ENCODE measurements around the gene ADAMTSL2. TPM values are rescaled to one million over a fixed set of nuclear protein-coding genes. Genes with fewer than 3 reads are reported as not detected.

Gene ADAMTSL2
- total RNA-seq, 1 experiment from 2014 or later, result 0.87 TPM

DNA sequence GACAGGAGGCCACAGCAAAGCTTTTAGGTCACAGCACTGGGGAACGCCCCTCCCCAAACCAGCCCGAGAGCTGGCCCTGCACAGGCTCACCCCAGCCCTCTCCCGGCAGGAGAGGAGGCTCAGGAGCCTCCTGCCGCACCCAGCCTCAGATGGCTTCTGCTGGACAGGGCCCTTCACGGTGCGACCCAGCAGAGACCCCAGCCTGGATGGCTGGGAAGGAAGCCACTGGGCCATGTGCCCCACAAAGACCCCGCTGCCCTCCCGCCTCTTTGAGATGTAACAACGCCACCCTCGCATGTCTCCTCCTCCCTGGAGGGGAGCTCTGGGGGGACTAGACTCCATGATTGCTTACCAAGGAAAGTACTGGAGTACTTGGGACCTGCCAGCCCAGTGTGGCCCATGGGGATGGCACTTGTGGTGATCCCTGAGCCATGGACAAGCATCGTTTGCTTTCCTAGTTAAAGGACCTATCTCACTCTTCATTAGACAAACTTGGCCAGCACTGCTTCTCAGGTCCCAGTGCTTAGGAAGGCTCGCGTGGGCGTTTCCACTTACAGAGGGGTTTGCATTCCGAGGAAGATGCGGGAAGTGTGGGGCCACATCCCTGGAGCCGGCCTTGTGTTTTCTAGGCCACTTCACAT, 18.8 kb upstream of the ADAMTSL2 start:
- Mint-ChIP-seq H3K9me3 (no peaks in the 10 kb centered on the region), H3K4me3 (no peak overlapping the region), H3K27me3 (ENCODE audit: low read depth) (no peaks in the 10 kb centered on the region), H3K27ac (no peak overlapping the region), H3K4me1 (0 out of 2 replicates have a peak, but pooled peaks cover 4% of the 10 kb centered on the region), H3K36me3 (no peaks in the 10 kb centered on the region)
- ChIA-PET CTCF (interaction anchor here (0.6 kb wide), 1 partner anchor 244 kb away, joined by 3 read pairs; no protein-coding TSS in a partner anchor), POLR2A (no interaction called here)
- no peak for ATAC-seq
- no peak for TF ChIP-seq ATF6 (CRISPR knock-in tag; IDR thresholded peaks at IDR 0.05)
- TF ChIP-seq, protein P1, sequence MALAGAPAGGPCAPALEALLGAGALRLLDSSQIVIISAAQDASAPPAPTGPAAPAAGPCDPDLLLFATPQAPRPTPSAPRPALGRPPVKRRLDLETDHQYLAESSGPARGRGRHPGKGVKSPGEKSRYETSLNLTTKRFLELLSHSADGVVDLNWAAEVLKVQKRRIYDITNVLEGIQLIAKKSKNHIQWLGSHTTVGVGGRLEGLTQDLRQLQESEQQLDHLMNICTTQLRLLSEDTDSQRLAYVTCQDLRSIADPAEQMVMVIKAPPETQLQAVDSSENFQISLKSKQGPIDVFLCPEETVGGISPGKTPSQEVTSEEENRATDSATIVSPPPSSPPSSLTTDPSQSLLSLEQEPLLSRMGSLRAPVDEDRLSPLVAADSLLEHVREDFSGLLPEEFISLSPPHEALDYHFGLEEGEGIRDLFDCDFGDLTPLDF (CRISPR knock-in tag; IDR thresholded peaks at IDR 0.05), result no peak
- no peak for TF ChIP-seq RELA (CRISPR knock-in tag; IDR thresholded peaks at IDR 0.05; ENCODE audit: borderline replicate concordance)
- TF ChIP-seq, protein P2, sequence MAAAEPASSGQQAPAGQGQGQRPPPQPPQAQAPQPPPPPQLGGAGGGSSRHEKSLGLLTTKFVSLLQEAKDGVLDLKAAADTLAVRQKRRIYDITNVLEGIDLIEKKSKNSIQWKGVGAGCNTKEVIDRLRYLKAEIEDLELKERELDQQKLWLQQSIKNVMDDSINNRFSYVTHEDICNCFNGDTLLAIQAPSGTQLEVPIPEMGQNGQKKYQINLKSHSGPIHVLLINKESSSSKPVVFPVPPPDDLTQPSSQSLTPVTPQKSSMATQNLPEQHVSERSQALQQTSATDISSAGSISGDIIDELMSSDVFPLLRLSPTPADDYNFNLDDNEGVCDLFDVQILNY (CRISPR knock-in tag; IDR thresholded peaks at IDR 0.05), result no peak
- TF ChIP-seq, protein P3, sequence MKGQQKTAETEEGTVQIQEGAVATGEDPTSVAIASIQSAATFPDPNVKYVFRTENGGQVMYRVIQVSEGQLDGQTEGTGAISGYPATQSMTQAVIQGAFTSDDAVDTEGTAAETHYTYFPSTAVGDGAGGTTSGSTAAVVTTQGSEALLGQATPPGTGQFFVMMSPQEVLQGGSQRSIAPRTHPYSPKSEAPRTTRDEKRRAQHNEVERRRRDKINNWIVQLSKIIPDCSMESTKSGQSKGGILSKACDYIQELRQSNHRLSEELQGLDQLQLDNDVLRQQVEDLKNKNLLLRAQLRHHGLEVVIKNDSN (CRISPR knock-in tag; IDR thresholded peaks at IDR 0.05), result no peak
- TF ChIP-seq, protein P4, sequence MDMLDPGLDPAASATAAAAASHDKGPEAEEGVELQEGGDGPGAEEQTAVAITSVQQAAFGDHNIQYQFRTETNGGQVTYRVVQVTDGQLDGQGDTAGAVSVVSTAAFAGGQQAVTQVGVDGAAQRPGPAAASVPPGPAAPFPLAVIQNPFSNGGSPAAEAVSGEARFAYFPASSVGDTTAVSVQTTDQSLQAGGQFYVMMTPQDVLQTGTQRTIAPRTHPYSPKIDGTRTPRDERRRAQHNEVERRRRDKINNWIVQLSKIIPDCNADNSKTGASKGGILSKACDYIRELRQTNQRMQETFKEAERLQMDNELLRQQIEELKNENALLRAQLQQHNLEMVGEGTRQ (CRISPR knock-in tag; IDR thresholded peaks at IDR 0.05), result no peak
- DNase-seq (ENCODE audit: low spot score), result no peak

GRCh38 chr9:133516256-133516960, 18.1 kb upstream of the ADAMTSL2 start:
- Mint-ChIP-seq H3K36me3 (no peaks in the 10 kb centered on the region), H3K27me3 (ENCODE audit: low read depth) (no peaks in the 10 kb centered on the region), H3K4me3 (no peak overlapping the region), H3K27ac (no peak overlapping the region), H3K4me1 (0 out of 2 replicates have a peak, but pooled peaks cover 4% of the 10 kb centered on the region), H3K9me3 (no peaks in the 10 kb centered on the region)
- DNase-seq (ENCODE audit: low spot score), result no peak
- POLR2A ChIA-PET, result no interaction called here
- ATAC-seq, result no peak
- TF ChIP-seq CDX4 (CRISPR knock-in tag; IDR thresholded peaks at IDR 0.05; ENCODE audit: borderline replicate concordance) (no peak), SP1 (CRISPR knock-in tag; conservative IDR thresholded peaks at IDR 0.05) (no peak), ZNF423 (CRISPR knock-in tag; IDR thresholded peaks at IDR 0.05) (no peak), AR (CRISPR knock-in tag; IDR thresholded peaks at IDR 0.05) (no peak), RORB (CRISPR knock-in tag; IDR thresholded peaks at IDR 0.05) (no peak)
- TF ChIP-seq, protein P5, sequence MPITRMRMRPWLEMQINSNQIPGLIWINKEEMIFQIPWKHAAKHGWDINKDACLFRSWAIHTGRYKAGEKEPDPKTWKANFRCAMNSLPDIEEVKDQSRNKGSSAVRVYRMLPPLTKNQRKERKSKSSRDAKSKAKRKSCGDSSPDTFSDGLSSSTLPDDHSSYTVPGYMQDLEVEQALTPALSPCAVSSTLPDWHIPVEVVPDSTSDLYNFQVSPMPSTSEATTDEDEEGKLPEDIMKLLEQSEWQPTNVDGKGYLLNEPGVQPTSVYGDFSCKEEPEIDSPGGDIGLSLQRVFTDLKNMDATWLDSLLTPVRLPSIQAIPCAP (CRISPR knock-in tag; IDR thresholded peaks at IDR 0.05), result no peak
- TF ChIP-seq, protein P6, sequence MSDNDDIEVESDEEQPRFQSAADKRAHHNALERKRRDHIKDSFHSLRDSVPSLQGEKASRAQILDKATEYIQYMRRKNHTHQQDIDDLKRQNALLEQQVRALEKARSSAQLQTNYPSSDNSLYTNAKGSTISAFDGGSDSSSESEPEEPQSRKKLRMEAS (CRISPR knock-in tag; IDR thresholded peaks at IDR 0.05), result no peak
- CTCF ChIA-PET, result interaction anchor here (0.6 kb wide), 1 partner anchor 243 kb away, joined by 3 read pairs; no protein-coding TSS in a partner anchor
